NCI-H146 (cell line): ENCODE data around the gene GPS1.

Experiments used
- DNase-seq: peaks from one replicate; lab custom pipeline; 2025; lab: John Stamatoyannopoulos, UW

Gene GPS1

DNA sequence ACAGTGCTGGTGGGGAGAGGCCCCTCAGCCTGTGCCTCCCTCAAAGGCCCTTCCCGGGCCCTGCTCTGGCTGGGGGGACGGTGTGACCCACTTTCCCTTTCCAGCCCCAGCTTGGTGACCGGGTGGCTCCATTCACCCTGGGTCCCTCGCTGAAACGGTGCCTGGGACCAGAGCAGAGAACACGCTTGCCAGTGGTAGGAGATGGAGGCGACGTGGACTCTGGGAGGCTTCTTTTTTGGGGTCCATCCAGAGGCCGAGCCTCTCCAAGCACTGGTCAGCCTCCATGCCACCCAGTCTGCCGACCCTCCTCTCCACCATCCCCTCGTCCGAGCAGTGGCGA lies 36.8 kb upstream of the GPS1 start:
- DNase-seq: no peak

DNA sequence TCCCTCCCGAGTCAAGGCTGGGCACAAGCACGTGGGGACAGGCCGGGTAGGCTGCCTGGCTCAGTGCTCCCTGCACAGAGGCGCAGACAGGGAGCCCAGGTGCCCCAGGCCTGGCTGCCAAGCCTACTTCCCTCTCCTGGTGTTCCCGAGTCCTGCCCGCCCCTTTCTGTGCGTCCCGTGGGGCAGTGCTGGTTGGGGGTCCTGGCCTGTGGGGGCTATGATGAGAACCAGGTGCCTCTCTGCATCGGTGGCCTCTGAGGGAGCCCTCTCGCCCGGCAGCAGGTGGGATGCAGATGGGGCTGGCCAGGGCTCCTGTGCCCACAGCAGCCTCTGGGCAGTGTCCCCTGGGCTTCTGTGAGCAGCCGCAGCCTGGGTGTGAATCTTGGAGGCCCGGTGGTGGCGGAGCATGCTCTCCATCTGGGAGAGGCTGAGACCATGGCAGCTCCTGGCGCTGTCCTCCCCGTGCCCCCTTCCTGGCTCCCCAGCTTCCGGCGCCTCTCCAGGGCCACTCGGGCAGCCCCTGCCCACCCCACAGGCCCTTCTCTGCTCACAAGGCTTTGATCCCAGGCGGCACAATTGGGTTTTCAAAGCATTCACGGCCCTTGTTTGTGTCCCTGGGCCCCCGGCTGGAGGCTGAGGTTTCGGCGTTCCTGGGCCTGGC lies 36.3 kb upstream of the GPS1 start:
- no peak for DNase-seq

DNA sequence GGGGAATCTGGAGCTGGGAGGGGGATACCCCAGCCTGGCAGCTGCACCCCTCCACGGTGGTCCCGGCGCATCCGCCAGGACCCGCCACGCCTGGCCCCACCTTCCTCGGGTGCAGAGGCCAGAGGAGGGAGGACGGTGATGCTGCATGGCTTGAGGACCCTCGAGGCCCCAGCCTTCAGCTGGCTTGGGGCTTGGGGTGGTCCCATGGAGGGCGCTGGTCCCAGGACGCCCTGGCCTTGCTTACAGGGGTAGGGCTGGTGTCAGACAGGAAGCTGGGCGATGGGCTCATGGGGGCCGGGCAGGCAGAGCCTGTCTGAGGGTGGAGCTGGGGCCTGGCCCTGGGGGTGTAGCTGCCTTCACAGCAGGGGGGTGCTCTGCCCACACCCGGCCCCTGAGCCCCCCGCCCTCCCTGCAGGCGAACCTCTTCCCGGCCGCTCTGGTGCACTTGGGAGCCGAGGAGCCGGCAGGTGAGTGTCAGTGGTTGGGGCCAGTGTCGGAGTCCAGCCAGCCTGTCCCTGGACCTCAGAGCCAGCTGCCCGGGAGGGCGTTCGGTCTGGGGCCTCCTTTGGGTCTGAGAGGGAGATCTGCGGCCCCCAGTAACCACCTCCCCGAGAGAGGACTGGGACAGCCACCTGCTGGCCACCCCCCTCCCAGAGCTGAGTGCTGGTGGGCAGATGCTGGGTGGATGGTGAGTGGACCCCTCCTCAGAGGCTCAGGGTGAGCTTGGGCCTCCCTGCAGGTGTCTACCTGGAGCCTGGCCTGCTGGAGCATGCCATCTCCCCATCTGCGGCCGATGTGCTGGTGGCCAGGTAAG lies 35.4 kb upstream of the GPS1 start:
- DNase-seq: no peak

DNA sequence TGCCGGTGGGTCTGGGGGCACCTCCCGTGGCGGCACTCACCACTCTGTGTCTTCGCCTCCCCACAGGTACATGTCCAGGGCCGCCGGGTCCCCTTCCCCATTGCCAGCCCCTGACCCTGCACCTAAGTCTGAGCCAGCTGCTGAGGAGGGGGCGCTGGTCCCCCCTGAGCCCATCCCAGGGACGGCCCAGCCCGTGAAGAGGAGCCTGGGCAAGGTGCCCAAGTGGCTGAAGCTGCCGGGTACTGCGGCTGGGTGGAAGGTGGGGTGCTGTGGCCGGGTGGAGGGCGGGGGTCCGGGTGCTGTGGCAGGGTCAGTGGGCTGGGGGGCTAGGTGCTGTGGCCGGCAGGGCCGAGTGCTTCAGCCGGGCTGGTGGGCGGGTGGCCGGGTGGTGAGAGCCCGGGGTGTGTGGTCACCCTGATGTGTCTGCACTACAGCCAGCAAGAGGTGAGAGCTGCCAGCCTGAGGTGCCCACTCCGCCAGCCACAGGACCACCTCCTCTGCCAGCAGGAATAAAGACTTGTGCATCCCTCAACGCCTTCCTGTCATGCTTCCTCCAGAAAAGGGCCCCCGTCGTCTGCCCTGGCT lies 34.7 kb upstream of the GPS1 start:
- DNase-seq: no peak

DNA sequence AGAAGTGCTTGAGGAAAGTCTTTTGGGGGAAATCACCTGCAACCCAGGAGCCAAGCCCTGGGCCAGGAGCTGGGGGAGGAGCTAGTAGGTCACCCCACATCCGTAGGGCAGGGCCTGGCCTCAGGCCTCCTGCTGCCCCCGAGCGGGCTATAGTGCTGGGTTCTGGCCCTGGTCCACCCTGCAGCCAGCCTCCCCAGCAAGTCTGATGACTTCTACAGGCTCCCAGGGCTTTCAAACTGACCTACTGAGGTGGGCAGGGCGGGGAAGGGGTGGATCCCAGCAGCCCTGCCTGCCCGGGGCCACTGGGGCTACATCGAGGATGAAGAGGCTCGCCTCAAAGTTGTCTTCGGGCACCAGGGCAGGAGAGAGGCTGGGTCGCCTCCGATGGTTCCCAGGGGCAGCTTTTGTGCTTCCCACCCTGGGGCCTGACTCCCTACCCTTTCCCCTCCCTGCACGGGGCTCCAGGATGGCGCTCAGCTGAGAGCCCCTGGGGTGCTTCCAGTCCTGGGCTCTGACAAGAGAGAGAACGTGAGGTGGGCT lies 34.0 kb upstream of the GPS1 start:
- DNase-seq: no peak

DNA sequence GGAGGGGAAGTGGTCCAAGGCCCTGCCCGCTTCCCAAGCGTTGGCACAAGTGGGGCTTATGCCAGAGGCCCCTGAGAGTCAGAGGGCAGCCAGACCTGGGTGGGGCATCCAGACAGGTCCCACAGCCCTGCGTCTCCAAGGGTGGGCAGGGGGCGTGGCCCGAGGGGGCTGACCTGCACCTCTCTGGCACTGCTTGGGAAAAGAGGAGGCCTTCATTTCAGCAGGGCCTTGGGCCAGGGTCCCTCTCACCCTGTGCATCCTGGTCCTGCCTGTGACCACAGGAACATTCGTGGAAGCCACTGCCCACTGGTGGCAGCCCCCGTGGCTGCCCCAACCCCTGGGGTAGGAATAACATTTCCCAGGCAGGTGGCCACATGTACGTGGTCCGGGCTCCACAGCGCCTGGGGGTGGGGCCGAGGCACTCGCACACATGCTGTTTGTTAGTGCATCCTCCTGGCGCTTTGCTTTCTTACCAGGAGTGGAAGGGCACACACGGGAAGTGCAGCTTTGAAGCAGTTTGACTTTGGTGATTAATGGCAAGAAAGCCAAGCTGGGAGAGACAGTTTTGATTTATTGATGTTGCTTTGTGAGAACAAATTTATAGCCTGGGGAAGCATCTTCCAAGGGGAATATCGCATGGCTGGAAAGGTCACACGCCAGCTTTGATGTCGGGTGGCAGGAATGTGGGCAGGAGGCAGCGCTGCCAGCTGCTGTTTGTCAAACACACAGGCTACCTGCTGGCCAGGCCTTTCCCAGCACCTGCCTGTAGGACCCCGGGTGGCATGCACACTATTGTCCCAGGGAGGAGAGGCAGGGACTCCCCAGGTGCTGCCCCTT lies 33.3 kb upstream of the GPS1 start:
- DNase-seq: peak; percentile 77

DNA sequence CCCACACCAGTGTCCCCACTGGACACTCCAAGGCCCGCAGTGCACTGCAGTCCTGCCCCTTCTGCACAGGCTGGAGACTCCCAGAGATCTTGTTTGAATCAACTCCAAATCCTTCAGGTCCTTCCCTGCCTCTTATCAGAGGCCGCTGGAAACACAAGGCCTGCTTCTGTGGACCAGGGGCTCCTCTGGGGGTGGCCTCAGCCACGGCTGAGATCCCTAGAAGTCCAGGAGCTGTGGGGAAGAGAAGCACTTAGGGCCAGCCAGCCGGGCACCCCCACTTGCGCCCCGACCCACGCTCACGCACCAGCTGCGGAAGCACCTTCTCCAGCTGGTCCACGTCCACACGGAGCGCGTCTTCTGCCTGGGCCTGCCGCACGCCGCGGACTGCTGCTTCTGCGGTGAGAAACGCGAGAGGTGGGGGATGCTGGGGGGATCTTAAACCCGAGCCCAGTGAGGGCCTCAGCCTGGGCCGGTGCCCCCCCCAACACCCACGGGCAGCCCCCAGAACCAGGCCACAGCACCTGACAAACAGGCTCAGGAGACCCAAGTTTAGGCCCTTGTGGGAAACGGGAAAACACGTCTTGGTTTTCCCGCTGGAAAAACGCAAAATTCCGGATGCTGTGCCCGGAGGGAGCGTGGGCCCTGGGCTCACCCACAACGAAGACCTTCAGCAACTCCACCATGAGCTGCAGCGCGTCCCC lies 32.6 kb upstream of the GPS1 start:
- no peak for DNase-seq

DNA sequence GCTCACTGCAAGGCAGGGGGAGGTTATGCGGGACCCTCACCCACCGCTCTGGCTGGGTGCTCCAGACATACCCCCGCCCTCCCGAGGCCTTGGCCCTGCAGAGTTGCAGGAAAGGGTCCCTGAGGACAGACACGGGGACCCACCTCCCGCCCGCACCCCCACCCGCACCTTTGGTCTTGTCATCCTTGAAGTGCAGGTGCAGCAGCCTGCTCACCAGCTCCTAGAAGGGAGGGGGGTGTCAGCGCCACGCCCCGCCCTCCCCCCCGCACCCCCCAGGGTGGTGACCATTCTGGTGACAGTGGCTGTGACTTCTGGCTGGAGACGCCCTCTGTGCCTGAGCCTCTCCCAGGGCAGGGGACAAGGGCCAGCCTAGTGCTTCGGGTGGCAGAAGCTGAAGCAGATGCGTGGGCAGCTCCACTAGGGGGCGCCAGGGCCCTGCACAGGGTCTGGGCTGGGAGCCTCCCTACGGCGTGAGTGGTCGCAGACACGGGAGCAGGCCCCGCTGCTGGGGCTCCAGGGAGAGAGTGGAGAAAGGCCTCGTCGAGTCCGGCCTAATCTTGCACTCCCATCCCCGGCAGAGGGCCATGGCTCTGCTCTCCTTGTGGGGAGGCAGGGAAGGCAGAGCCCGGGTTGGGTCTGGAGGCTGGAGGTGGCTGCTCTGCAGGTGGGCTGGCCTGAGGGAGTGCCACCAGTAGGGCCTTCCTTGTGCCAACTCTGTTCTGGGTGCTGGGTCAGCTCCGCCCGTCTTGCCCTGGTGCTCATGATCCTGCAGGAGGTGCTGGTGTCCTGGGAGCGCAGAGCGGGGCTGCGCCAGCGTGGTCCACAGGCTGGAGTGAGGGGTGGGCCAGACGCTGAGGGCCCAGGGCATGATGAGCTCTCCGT lies 31.8 kb upstream of the GPS1 start:
- DNase-seq: peak; percentile 32

DNA sequence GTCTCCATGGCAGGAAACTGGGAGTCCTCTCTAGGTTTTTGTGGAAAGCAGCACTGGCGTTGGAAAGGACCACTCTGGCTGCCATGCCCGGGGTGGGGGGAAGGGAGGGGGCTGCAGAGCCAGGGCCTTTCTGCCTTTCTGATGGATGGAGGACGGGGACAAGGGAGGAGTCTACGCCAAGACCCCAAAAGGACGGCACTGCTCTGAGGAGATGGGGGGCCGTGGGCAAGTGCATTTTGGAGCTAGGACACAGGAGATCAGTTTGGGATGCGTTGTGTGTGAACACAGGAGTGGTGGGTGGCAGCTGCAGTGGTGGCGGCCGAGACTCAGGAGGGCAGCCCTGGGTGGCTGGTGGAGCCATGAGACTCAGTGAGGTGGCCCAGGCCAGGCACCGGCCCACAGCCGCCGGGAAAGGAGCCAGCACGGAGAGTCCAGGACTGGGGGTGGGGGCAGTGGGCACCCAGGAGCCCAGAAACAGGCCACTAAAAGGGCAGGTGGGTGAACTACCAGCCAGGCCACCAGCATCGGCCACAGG lies 31.1 kb upstream of the GPS1 start:
- no peak for DNase-seq

DNA sequence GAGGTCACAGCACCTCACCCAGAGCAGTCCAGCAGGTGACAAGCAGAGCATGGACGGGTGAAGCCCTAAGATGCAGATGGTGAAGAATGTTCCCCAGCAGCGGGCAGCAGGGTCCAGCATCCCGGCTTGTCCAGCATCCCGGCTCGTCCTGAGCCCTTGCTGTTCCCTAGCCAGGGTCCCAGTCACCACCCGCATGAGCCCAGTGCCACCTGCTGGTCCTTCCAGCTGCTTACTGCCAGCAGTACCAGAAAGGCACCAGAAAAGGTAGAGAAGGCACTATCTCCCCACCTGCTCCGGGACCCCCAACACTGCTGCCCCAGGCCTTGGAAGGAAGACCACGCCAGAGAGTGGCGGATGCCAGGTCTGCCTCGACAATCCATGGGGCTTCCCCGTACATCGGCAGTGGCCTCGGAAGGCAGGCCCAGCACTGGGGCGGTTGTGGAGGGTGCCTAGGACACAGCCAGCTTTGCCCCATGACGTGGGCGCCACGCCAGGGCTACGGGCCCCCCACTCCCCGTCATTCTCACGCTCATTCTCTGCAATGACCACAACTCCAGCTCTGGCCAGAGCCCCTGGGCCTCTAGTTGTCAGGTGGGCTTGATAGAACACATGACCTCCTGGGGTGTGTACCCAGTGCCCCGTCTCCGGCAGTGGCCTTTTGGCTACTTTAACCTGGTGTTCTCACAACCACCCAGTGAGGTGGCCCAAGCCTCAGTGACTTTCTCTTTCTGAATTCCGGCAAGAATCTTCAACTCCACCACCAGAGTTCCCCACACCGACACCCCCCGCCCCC lies 30.4 kb upstream of the GPS1 start:
- DNase-seq: peak; percentile 38

DNA sequence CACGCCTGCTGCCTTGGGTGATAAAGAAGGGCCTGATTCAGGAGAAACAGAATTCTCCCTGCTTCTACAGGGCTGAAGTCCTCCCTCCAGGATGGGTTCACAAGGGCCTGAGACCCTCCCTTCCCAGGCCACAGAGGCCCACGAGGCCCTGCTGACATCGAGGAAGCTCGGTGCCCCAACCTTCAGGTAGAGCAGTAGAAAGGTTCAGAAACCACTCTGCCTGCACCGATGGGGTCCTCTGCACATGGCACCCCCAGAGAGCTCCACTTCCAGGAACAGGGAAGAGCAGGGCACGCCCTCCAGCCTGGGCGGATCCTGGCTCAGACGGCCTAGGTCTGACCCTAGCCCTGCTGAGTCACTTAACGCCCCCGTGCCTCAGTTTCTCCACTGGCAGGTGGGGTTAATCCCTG lies 29.8 kb upstream of the GPS1 start:
- no peak for DNase-seq

DNA sequence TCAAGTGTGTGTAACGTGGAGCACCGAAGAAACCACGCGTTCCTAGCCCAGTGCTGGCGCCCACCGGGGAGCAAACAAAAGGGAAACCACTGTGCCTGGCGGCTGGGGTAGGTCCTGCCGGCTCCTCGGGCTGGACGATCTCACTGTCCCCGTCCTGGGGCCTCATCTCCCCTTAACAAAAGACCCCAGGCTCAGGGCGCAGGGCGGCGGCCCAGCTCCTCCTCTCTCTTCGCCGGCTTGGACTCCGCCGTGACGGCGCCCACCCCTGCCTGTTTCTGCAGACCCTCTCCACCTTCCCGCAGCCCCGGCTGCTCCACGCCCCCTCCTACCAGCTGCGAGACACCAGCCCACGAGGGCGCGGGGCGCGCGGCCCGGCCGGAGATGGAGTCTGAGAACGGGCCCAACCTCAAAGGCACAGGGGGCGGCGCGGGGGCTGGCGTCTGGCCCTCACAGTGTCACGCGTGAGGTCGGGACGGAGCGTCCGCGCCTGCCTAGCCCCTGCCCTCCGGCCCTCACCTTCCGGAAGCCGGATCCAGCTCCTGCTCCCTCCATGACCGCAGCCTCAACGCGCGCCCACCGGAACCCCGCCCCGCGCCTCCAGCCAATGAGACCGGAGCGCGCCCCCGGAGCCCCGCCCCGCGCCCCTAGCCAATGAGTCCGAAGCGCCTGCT lies 29.3 kb upstream of the GPS1 start, which contains the start of gene CENPX:
Gene CENPX (minus strand): TSS at position 569 of the 671 bp plus-strand sequence. CDS start 17 bp downstream, at position 552.
- DNase-seq: peak; percentile 30

DNA sequence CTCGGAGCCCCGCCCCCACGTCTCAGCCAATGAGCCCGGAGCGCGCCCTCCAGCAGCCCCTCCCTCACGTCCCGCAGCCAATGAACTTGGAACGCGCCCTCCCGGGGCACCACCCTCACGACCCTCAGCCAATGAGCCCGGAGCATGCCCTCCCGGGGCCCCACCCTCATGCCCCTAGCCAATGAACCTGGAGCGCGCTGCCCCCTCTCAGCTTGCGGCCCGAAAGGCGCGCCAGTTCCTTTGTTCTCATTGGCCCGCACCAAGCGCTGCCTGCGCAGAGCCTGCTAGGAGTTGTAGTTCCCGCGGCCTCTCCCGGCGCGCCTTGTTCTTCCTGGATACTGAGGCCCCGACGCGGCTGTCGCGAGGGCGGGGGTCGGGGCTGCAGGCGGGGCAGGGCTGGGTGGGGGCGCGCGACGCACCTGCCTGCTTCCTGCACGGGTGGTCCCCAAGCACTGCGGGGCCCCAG lies 28.7 kb upstream of the GPS1 start, which contains the start of gene LRRC45:
Gene LRRC45 (plus strand): TSS at position 325 of the 466 bp plus-strand sequence. CDS start 339 bp downstream, outside the sequence.
- peak; percentile 100 for DNase-seq

DNA sequence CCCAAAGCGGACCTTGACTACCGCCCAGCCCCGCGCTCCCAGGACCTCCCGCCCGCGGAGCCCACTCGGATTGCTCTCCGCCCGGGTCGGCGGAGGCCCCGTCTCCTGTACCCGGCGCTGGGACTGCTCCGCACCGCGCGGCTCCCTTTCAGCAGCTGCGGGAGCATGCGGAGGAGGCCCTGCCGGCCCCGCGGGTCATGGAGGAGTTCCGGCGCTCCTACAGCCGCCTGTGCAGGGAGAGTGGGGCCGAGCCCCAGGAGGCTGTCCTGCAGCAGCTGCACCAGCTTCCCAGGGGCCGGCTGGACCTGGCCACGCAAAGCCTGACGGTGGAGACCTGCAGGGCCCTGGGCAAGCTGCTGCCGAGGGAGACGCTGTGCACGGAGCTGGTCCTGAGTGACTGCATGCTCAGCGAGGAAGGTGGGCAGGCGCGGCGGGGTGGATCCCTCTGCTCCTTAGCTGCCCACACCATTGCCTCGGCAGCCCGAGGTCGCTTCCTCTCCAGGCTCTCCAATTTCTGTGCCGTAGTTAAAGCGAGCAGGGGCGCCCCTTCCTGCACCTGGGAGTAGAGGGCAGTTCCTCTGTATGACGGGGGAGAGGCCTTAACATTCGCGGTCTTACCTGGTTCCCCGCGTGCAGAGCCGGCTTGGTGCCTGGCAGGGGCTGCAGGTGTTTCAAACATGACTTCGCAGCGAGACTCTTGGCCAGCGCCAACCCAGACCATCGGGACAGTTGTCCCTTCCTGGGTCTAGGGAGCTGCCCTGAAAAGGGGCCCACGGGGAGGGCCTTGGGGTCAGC lies 28.1 kb upstream of the GPS1 start:
- DNase-seq: peak; percentile 62

DNA sequence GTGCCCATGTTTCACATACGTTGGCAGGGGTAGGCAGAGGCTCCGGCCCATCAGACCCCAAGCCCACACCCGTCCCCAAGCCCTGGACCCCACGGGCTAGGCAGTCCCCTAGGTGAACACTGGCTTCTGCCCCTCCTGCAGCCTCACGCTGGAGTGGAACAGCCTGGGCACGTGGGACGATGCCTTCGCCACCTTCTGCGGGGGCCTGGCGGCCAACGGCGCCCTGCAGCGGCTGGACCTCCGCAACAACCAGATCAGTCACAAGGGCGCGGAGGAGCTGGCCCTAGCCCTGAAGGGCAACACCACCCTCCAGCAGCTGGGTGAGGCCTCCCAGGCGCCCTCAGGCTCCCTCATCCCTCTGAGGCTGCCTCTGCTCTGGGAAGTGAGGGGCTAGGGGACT lies 26.8 kb upstream of the GPS1 start:
- DNase-seq: no peak

DNA sequence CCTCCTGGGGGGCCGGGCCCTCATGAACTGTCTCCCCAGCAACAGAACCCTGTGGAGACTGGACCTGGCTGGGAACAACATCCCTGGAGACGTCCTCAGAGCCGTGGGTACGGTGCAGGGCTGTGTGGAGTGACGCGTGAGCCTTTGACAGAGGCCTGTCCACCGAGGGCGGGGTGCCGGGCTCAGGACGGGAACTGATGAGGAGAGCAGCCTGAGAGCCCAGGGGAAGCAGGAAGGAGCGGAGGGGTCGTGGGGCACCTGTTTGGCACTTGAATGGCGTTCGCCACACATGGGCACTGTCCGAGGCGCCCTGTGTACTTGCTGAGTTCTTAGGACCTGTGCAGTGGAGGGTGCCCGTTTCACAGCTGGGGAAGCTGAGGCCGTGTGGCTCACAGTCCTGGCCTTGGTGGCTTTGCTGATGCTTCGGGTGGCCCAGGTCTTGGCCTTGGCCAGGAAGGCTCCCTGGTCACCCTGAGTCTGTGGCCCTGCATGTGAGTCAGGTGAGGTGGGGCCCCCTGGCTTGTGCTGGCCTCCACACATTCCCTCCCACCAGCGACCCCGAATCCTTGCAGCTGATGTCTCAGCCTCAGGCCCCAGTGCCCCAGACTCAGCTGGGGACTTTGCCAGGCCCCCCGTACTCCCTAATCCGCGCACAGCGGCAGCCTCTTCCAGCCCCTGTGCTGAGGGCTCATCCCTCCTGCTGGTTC lies 26.1 kb upstream of the GPS1 start:
- DNase-seq: no peak

DNA sequence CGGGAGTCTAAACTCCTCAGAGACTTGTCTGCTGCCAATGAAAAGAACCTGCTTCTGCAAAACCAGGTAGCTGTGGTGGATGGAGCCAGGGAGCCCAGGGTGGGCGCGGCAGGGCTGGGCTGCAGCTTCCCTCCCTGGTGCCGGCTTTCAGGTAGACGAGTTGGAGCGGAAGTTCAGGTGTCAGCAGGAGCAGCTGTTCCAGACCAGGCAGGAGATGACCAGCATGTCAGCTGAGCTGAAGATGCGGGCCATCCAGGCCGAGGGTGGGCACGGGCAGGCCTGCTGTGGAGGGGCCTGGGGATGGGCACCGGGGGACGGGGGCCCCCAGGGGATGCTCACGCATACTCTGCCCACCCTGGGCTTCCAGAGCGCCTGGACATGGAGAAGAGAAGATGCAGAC lies 23.5 kb upstream of the GPS1 start:
- no peak for DNase-seq
